ENCODE measurements around the gene PPA1.
"Not testable (repeated sequence)": the region's sequence is repeated elsewhere in the genome, so short reads cannot be mapped to it uniquely, and the experiment has no call there.

PPA1 gene

DNA sequence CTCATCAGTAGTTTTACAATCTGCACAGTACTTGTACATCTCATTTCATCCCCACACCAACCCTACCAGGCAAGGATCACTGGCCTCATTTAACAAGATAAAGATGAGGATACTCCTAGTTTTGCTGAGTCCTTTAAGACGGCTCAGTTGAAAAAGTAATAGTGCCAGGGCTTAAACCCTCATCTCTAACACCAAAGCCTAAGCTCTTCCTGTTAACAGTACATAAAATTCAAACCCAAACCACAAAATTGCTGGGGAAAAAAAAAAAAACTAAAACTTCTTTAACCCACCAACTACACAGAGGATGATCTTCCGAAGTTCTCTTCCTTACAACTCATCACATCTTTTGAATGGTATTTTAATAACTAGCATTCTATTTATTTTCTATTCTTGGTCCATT lies 64.2 kb downstream of the PPA1 start:
- no peak for DNase-seq (ENCODE audit: low read depth)

DNA sequence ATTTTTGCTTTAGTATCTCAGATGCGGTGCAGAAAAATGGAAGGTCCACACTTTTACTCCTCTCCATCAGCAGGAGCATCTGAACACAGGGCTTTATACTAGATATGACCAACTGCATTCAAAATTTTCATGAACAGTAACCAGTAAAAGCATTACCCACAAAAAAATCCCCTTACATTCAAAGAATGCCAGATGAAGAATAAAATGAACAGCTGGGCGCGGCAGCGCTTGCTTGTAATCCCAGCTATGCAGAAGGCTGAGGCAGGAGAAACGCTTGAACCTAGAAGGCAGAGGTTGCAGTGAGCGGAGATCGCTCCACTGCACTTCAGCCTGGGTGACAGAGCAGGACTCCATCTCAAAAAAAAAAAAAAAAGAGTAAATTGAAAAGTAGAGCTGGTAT lies 66.0 kb downstream of the PPA1 start:
- DNase-seq (ENCODE audit: low read depth): no peak

DNA sequence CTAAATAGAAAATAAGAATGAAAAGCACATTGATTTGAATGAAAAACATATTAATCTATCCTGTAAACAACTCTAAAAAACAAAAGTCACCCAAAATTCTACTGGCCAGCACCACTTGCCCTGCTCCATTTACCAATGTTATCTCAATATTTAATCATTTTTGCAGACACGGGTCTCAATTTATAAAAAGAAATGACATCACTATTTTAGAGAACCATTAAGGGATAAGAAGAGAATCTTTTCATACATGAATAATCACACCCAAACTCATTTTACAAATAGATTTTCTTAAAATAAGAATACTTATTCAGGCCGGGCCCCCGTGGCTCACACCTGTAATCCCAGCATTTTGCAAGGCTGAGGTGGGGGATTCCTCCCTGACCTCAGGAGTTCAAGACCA lies 66.8 kb downstream of the PPA1 start:
- no peak for DNase-seq (ENCODE audit: low read depth)

DNA sequence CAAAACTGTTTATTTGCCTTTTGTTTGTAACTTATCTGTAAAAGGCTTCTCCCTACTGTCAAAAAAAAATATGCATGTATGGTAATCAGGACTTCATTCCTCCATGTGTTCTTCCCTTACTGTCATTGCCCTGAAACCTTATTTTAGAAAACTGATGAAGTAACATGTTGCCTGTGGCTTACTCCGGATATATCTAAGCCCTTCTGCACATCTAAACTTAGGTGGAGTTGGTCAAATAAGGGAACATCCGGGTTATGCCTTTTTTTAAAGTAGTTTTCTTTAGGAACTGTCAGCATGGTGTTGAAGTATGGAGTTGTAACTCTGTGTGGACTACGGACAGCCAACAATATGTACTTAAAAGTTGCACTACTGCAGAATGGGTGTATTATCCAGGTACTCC lies 69.1 kb downstream of the PPA1 start:
- no peak for DNase-seq (ENCODE audit: low read depth)

DNA sequence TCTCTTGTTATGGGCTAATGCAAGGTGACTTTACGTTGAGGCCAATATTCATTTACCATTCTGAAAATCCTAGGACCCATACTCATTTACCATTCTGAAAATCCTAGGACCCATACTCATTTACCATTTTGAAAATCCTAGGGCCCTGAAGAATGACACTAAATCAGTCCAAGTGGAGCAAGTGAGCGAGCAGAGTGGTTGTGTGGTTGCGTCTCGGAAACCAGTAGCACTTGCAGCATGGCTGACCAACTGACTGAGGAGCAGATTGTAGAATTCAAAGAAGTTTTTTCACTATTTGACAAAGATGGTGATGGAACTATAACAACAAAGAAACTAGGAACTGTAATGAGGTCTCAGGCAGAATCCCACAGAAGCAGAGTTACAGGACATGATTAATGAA lies 69.8 kb downstream of the PPA1 start:
- no peak for DNase-seq (ENCODE audit: low read depth)

DNA sequence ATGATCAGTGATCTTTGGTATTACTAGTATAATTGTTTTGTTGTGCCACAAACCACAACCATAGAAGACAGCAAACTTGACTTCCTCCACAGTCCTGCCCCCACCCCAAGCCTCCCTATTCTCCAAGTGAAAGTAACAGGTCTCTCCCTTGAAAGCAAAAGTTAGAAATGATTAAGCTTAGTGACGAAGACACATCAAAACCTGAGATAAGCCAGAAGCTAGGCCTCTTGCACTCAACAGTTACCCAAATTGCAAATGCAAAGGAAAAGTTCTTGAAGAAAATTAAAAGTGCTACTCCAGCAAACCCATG lies 70.4 kb downstream of the PPA1 start:
- no peak for DNase-seq (ENCODE audit: low read depth)

DNA sequence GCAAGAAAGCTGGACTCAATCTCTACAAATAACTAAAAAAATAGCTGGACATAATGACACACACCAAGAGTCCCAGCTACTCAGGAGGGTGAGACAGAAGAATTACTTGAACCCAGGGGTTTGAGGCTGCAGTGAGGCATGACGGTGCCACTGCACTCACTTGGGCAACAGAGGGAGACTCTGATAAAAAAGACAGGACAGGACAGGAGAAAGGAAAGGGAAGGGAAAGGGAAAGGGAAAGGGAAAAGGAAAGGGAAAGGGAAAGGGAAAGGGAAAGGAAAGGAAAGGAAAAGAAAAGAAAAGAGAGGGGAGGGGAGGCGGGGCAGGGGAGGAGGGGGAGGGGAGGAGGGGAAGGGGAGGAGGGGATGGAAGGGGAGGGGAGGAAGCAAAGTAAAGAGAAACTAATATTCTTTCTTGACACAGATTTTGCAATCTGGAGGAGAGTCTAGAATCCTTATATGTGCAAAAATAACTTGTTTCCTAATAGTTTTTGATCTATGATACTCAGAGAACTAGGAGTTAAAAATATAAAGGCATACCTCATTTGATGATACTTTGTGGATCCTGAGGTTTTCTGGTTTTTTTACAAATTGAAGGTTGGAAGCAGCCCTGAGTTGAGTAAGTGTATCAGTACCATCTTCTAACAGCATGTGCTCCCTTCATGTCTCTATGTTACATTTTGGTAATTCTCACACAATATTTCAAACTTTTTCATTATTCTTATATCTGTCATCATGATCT lies 70.9 kb downstream of the PPA1 start:
- no peak for DNase-seq (ENCODE audit: low read depth)

DNA sequence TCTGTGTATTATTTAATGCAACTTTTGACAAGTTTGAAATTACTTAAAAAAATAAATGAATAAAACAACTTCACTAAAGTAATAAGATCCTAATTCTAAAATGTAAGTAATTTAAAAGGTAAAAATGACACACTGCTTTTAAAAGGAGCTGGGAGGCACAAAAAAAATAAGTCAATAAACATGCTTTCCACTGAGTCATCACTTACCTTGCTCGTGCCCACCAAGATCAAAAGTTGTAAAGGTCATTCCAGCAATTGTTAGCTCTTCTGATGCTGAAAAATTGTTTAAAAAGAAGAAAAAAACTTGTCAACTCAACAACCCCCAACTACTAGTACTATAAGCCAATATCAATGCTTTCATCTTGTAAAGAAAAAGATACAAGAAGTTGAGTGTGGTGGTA lies 72.4 kb downstream of the PPA1 start:
- DNase-seq (ENCODE audit: low read depth): no peak

DNA sequence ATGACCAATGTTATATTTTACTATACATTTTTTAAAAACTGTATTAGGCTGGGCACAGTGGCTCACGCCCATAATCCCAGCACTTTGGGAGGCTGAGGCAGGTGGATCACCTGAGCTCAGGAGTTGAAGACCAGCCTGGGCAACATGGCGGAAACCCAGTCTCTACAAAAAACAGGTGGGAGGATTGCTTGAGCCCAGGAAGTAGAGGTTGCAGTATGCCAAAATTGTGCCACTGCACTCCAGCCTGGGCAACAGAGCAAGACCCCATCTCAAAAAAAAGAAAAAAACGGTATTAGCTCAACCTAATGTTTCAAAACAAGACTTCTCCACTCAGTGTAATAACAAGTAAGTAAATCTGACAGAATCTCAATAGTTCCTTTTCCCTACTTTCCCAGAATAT lies 73.9 kb downstream of the PPA1 start:
- not testable (repeated sequence) for DNase-seq (ENCODE audit: low read depth)

DNA sequence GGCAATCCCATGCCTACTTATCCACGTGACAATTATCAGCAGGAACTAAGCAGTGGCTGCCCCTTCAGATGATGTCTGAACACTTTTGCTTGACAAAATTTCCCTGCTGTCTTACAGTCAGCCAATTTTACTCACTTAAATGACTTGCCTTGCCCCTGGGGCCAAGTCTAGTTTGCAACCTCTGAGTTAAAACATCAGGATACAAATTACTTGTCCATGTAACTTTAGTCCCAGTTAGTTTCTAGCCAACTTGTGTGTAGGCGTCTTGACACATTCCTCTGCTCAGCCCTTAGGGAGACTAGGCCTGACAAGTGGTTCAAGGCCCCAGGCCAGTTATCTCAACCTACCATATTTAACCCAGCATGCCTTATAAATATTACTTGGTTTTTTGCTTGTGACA lies 75.1 kb downstream of the PPA1 start:
- no peak for DNase-seq (ENCODE audit: low read depth)

DNA sequence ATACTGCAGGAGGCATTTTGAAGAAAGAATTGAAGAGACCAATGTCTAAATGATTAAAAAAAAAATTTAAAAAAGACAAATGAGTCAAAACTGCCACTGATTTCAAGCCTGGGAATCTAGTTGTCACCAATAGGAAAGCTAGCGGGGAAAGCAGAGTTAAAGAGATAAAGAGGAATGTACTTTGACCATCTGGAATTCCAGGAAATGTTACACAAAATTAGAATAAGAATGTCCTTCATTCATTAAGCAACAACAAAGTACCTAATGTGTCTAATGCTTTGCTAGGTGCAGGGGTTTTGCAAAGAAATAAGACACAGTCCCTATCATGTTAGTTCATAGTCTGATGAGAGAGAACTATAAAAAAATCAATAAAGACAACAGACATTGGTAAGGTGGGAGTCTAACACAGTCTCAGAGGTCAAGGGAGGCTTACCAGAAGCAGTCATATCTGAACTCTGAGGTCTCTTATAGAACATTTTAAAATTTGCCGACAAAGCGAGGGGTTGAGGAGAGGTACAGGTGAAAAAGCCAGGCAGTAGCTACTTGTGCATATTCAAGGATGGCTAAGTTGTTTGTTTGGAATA lies 77.9 kb downstream of the PPA1 start:
- DNase-seq (ENCODE audit: low read depth): no peak

Data from HS-27A (cell line).